AG09319 (cell line): ENCODE results near the gene ICAM4.
A peak's percentile ranks its signal among the peaks of the same experiment; 100 is the strongest.

Experiments used
- DNase-seq: peaks from one replicate; pipeline ENCODE4 v3.0.0-alpha.2; 2010; ENCODE audit warnings: low read depth; ENCODE audit errors: extremely low read depth
- TF ChIP-seq, protein P1 (sequence below): IDR thresholded peaks from 2 replicates; pipeline ENCODE4 v1.5.1; 2011; ENCODE audit warnings: low read depth, mild to moderate bottlenecking, inconsistent platforms, low read length, moderate library complexity

ICAM4 gene

DNA sequence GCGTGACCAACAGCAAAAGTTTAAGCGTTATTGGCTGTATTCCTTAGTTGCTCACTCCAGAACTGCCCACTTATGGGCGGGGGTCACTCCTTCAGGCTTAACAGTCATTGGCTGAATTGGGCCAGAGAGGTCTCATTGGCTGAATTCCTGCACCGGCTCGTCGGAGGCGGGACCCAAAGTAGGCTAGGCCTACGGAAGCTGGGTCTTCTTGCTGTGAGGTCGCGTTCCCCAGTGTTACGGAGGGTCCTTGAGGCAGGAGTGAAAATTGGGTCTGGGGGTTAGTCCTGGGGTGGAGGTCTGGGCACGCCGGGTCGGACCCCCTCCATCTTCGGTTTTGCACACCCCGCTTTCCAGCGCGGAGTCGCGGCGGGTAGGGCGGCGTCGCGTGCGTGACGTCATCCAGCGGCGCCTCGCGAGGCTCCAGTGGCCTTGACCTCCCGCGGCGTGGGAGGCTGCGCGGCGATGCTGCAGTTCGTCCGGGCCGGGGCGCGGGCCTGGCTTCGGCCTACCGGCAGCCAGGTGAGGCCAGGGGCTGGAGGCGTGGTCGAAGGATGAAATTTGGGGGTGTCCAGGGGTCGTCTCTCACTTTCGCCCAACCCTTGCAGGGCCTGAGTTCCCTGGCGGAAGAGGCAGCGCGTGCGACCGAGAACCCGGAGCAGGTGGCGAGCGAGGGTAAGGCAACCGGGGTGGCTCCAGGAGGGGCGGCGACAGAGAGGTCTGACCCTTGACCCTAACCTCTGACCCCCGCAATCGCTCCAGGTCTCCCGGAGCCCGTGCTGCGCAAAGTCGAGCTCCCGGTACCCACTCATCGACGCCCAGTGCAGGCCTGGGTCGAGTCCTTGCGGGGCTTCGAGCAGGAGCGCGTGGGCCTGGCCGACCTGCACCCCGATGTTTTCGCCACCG, 34.7 kb upstream of the ICAM4 start, which contains the start of gene MRPL4:
Gene MRPL4, plus strand, starts transcription at position 423 of the 903 bp plus-strand sequence. Its CDS starts 40 bp downstream, at position 463.
- TF ChIP-seq, protein P1, sequence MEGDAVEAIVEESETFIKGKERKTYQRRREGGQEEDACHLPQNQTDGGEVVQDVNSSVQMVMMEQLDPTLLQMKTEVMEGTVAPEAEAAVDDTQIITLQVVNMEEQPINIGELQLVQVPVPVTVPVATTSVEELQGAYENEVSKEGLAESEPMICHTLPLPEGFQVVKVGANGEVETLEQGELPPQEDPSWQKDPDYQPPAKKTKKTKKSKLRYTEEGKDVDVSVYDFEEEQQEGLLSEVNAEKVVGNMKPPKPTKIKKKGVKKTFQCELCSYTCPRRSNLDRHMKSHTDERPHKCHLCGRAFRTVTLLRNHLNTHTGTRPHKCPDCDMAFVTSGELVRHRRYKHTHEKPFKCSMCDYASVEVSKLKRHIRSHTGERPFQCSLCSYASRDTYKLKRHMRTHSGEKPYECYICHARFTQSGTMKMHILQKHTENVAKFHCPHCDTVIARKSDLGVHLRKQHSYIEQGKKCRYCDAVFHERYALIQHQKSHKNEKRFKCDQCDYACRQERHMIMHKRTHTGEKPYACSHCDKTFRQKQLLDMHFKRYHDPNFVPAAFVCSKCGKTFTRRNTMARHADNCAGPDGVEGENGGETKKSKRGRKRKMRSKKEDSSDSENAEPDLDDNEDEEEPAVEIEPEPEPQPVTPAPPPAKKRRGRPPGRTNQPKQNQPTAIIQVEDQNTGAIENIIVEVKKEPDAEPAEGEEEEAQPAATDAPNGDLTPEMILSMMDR, result no peak
- peak; percentile 93 for DNase-seq

DNA sequence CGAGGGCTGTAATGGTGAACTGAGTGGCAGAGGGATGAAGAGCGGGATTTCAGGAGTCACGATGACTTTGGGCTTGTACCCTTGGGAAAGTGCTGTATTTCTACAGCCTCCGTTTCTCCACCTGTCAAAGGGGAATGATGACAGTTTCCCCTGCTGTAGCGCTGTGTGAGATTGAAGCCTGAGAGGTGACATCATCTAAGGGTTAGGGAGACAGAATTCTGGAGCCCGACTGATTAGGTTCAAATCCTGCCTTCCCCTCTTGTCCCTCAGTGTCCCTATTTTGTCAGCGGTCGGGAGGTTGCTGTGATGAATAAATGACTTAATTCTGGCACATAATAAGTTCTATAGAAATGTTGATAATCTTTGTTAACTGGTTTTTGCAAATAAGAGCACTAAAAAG, 34.0 kb upstream of the ICAM4 start:
- TF ChIP-seq, protein P1, result no peak
- no peak for DNase-seq

DNA sequence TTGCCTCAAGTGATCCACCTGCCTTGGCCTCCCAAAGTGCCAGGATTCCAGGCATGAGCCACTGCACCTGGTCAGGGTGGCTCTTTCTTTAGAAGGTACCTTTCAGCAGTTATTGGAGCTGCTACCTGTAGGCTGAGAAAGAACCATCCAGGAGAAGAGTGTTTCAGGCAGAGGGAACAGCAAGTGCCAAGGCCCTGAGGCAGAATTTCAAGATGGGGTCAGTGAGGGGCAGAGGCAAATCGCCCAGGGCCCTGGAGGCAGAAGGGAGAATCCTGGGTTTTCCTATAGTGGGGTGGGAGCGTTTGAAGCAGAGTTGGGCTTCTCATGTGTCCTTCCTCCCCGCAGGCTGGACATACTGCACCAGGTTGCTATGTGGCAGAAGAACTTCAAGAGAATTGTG, 32.5 kb upstream of the ICAM4 start:
- TF ChIP-seq, protein P1, result no peak
- DNase-seq, result no peak

DNA sequence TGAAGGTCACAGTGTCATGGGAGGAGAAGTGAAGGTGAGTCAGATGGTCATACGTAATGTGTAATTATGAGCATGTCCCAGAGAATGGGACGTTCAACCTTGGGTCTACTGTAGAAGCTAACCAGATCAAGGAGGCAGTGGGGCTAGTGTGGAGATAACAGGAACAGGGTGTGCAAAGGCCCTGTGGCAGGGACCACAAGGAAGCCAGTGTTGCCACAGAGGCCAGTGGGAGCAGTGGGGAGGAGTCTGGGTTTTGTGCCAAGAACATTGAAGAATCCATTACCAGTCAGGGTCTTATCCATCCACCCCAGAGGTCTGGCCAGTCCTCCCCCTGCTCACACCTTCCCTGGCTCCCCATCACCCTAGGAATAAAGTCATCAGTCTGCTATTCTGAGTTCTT, 31.4 kb upstream of the ICAM4 start:
- DNase-seq, result no peak
- TF ChIP-seq, protein P1, result no peak

DNA sequence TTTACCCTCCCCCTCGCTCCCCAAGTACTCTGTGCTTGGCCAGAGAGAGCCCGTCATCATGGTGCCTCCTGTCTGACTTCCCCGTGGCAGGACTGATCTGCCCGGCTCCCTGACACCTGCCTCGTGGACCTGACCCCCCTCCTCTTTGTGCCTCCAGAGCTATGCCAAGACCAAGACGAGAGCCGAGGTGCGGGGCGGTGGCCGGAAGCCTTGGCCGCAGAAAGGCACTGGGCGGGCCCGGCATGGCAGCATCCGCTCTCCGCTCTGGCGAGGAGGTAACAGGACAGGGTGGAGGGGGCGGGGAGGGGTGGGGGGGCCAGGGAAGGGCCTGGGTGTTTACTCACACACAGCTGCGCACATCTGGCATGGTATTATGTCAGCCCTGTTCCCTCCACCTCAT, 30.2 kb upstream of the ICAM4 start:
- DNase-seq, result no peak

DNA sequence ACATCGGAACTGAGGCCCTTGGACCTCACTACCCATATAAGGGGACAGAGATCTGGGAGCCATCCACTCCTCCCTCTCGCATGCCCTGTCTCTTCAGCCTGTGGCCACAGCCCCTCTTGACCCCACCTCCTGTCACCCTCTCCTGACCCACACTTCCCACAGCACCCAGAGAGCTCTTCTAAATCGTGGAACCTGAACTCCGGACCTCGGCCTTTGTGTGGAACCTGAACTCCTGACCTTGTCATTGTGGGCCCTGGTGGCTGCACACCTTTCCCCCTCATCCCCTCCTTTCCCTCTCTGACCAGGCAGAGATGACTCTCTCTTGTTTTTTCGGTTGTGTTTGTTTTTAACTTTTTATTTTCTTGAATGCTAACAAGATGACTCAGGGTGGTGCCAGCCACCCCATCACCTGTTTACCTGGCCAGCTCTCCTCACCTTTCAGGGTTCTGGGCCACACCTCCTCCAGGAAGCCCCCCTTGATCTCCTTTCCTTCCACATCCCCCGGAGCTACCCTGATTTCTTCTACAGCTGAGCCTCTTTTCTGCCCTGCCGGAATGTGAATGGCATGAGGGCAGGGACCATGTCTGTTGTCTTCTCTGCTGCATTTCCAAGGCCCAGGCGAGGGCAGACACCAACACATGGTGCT, 29.7 kb upstream of the ICAM4 start:
- TF ChIP-seq, protein P1, result no peak

More for the DNA sequence above, 30.2 kb upstream of the ICAM4 start:
- TF ChIP-seq, protein P1, result no peak

More for the DNA sequence above, 29.7 kb upstream of the ICAM4 start:
- no peak for DNase-seq
